Measurements from ENCODE around the gene CCR5AS.

CCR5AS gene

DNA sequence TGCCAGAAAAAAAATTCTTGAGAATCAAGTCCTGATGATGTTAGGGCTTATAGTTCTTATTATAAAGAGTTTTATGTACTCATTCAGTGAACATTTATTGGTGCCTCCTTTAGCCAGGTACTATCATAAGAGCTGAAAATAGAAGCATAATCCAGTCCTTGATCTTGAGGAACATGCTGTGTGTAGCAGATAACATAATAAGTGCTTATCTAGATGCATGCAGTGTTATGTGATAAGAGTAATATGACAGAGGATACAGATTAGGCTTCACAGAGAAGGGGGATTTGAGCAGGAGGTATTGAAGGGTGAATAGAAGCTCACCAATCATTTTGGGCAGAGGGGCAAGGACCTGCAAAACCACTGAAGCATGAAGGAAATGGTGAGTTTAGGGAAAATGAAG is 51.9 kb downstream of the CCR5AS start:
- Mint-ChIP-seq H3K4me1 (peaks cover 51 to 67% of the 10 kb centered on the region in 2 donors), H3K4me3 (no peak overlapping the region), H3K27ac (no peak overlapping the region), H3K27me3 (peaks cover 7 to 12% of the 10 kb centered on the region in 2 donors), H3K36me3 (peaks cover 0 to 2% of the 10 kb centered on the region in 2 donors), H3K9me3 (peaks cover 0 to 2% of the 10 kb centered on the region in 2 donors)
- no peak for ATAC-seq (replicated peaks)
- DNase-seq, result no peak

DNA sequence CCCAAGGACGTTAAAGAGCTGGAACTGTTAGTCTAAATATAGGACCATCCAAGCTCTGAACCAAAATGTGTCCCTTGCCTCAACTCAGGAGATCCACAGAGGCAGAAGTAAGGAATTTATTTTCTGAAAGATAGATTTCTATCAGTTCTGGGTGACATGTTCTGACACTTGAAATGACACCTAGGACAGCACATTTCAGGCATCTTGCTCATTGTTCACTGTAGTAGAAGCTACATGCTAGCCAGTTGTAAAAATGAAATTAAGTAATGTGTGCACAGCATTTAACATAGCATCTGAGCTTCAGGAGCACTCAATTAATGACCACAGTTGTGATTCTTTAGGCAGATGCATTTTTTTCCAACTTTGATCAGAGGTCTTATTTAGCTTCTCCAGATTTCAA is 52.4 kb downstream of the CCR5AS start:
- Mint-ChIP-seq H3K27ac (peak overlapping the region; percentile 52), H3K27me3 (peaks cover 7 to 12% of the 10 kb centered on the region in 2 donors), H3K9me3 (peaks cover 0 to 2% of the 10 kb centered on the region in 2 donors), H3K36me3 (peaks cover 0 to 2% of the 10 kb centered on the region in 2 donors), H3K4me1 (peaks cover 52 to 69% of the 10 kb centered on the region in 2 donors), H3K4me3 (peak overlapping the region in 1 of 2 donors; percentile 48)
- DNase-seq, result no peak
- ATAC-seq (replicated peaks), result no peak

DNA sequence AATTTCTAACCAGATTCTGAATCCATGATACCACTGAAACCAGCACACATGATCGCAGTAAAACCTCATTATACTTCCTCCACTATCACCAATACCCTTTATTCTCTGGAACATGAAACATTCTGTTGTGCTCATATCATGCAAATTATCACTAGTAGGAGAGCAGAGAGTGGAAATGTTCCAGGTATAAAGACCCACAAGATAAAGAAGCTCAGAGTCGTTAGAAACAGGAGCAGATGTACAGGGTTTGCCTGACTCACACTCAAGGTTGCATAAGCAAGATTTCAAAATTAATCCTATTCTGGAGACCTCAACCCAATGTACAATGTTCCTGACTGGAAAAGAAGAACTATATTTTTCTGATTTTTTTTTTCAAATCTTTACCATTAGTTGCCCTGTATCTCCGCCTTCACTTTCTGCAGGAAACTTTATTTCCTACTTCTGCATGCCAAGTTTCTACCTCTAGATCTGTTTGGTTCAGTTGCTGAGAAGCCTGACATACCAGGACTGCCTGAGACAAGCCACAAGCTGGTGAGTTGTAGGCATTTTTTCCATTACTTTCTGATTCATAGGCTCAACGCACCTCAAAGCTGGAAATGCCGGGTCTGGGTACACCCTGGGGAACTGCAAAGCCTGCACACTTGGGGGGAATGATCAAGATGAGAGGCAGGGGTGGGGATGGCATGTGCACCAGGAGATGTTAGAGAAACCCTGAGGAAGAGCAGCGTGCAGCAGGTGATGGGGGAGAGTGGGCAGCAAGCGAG is 53.0 kb downstream of the CCR5AS start, which contains the start of gene CCR2:
Gene CCR2, plus strand, starts transcription at position 465 of the 764 bp plus-strand sequence. CDS start 3,417 bp downstream, outside the sequence.
- Mint-ChIP-seq H3K4me3 (peak within 1 kb of the TSS; percentile 45 to 48), H3K9me3 (peaks cover 0 to 2% of the 10 kb centered on the region in 2 donors), H3K27ac (peak within 1 kb of the TSS; percentile 52), H3K27me3 (peaks cover 7 to 12% of the 10 kb centered on the region in 2 donors), H3K4me1 (peaks cover 56 to 70% of the 10 kb centered on the region in 2 donors), H3K36me3 (peaks cover 0 to 2% of the 10 kb centered on the region in 2 donors)
- ATAC-seq (replicated peaks), result peak; percentile 77 to 85
- peak; percentile 32 for DNase-seq

DNA sequence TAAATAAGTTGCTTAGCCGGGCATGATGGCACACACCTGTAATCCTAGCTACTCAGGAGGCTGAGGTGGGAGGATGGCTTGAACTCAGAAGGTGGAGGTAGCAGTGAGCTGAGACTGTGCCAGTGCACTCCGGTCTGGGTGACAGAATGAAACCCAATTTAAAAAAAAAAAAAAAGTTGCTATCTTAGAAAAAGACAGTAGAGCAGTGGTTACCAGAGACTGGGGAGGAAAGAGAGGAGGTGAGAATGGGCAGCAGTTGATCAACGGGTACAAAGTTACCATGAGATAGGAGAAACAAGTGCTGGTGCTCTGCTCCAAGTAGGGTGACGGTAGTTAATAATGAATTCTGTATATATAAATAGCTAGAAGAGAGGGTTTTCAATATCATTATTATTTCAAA is 53.8 kb downstream of the CCR5AS start:
- H3K27ac Mint-ChIP-seq, result peak overlapping the region; percentile 26
- peaks cover 0 to 2% of the 10 kb centered on the region in 2 donors for H3K9me3 Mint-ChIP-seq
- DNase-seq (no peak), ATAC-seq (replicated peaks) (no peak)
- peaks cover 58 to 75% of the 10 kb centered on the region in 2 donors for H3K4me1 Mint-ChIP-seq
- no peak overlapping the region for H3K4me3 Mint-ChIP-seq
- H3K27me3 Mint-ChIP-seq, result peaks cover 7 to 12% of the 10 kb centered on the region in 2 donors
- peaks cover 0 to 2% of the 10 kb centered on the region in 2 donors for H3K36me3 Mint-ChIP-seq

DNA sequence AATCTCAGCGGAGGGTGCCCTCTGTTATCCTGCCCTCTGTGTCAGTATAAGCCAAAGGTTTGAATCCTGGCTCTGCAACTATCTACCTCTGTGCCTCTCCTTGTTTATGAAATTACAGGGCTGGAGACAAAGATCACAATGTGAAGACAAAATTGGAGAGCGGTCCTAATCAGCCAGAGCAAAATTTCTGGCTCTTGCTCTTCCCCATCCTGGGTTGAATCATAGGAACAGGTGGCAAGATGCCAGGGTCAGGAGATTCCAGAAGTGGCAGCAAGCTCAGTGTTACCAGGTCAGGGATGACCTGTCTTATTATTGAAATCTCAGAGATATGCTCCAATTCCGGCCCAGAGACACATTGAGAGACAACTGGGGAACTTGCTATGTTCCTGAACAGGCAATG is 55.2 kb downstream of the CCR5AS start:
- H3K4me3 Mint-ChIP-seq, result no peak overlapping the region

DNA sequence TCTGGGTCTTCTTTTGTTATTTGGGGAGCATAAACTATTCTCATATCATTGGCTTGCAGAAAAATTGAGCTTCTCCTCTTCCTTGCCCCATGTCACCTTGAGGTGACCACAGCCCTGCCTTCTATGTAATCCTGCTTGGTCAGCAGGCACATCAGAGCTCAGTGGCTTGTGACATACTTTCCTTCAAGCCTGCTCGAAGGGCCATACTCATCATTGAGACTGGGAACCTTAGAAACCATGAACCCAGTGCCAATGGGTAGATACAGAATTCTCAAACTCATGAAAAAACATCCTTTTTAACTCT is 56.7 kb downstream of the CCR5AS start:
- H3K27ac Mint-ChIP-seq, result no peak overlapping the region
- no peak overlapping the region for H3K4me3 Mint-ChIP-seq
- DNase-seq (no peak), ATAC-seq (replicated peaks) (peak in 1 of 2 donors; percentile 16)
- peaks cover 47 to 65% of the 10 kb centered on the region in 2 donors for H3K4me1 Mint-ChIP-seq
- H3K9me3 Mint-ChIP-seq, result no peaks in the 10 kb centered on the region
- H3K36me3 Mint-ChIP-seq, result no peaks in the 10 kb centered on the region
- peaks cover 0 to 4% of the 10 kb centered on the region in 2 donors for H3K27me3 Mint-ChIP-seq

More for the DNA sequence above, 55.2 kb downstream of the CCR5AS start:
- H3K9me3 Mint-ChIP-seq, result peaks cover 0 to 2% of the 10 kb centered on the region in 2 donors
- H3K27ac Mint-ChIP-seq, result no peak overlapping the region
- DNase-seq (no peak), ATAC-seq (replicated peaks) (no peak)
- peaks cover 0 to 2% of the 10 kb centered on the region in 2 donors for H3K36me3 Mint-ChIP-seq
- H3K4me1 Mint-ChIP-seq, result peaks cover 53 to 74% of the 10 kb centered on the region in 2 donors
- peaks cover 6 to 7% of the 10 kb centered on the region in 2 donors for H3K27me3 Mint-ChIP-seq

DNA sequence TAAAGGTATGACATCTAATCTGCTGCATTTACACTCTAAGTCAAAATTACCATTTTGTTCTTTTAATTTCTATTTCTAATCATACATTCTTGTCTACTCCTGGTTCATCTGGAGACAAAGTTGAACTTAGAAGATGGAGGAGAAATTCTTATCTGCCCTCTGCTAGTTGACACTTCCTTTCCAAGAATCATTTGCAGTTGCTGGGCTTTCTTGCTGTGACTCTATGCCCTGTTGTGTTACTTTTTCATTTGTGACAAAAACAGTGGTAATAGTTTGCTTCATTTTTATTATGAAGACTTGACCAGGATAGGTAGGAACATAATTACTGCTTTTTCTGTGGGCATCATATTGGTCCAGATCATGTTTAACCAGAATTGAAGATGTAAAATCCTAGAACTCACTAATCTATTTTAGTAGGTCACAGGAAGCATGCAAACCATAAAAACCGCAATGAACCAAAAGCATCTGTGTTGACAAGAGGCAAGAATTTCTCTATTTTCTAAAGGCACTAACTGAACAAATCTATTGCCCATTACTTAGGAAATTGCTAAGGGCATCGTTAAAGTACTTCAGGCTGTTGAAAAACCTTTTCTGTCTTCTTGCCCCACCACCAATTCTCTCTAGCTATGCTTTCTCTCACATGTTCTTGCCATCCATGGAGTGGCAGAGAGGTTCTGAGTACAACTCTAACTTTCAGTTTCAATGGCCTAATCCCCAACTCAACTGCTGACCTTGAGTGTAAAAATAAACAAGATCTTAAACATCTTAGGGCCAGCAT is 57.2 kb downstream of the CCR5AS start:
- peaks cover 44 to 59% of the 10 kb centered on the region in 2 donors for H3K4me1 Mint-ChIP-seq
- peak; percentile 38 to 66 for ATAC-seq (replicated peaks)
- H3K27ac Mint-ChIP-seq, result no peak overlapping the region
- H3K9me3 Mint-ChIP-seq, result no peaks in the 10 kb centered on the region
- H3K36me3 Mint-ChIP-seq, result no peaks in the 10 kb centered on the region
- H3K4me3 Mint-ChIP-seq, result no peak overlapping the region
- DNase-seq, result no peak
- no peaks in the 10 kb centered on the region for H3K27me3 Mint-ChIP-seq

DNA sequence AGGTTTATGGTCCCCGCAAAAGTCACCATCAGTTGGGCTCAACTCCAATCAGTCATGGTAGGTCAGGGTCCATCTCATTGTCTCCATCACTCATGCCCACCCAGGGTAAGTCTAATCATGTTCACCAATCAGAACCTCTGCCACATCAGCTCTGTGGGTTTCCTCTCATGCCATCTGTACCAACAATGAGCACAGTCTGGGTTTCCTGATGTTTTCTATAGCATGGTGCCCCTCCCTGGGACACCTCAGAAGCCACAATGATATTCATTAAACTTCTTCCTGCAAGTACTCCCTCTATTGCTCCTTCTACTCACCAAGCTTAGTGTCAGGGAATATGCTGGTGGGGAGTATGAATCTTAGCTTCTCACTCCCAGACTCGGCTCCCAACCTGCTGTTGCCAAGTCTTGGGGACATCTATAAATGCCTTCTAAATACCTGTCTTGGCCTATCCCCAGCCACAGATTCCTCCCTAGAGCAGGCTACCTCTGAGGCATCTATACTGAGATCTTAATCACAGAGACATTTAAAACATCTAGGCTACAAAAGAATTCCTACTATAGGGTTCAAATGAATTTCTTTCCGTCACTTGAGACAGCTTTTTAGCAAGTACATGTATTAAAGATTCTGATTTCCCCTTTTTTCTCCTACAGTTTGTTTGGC is 57.9 kb downstream of the CCR5AS start:
- H3K9me3 Mint-ChIP-seq, result no peaks in the 10 kb centered on the region
- DNase-seq, result no peak

DNA sequence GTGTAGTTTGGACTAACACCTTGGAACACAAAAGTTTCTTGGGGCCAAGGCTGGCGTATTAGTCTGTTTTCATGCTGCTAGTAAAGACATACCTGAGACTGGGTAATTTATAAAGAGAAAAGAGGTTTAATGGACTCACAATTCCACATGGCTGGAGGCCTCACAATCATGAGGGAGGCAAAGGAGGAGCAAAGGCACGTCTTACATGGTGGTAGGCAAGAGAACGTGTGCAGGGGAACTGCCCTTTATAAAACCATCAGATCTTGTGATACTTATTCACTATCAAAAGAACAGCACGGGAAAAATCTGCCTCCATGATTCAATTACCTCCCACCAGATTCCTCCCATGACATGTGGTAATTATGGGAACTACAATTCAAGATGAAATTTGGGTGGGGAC is 62.4 kb downstream of the CCR5AS start:
- no peak for ATAC-seq (replicated peaks)
- H3K9me3 Mint-ChIP-seq, result peaks cover 5 to 10% of the 10 kb centered on the region in 2 donors
- peaks cover 0 to 1% of the 10 kb centered on the region in 2 donors for H3K36me3 Mint-ChIP-seq
- peaks cover 10 to 11% of the 10 kb centered on the region in 2 donors for H3K4me1 Mint-ChIP-seq
- no peak overlapping the region for H3K27ac Mint-ChIP-seq
- DNase-seq, result no peak
- no peaks in the 10 kb centered on the region for H3K27me3 Mint-ChIP-seq
- H3K4me3 Mint-ChIP-seq, result no peak overlapping the region

More for the DNA sequence above, 57.9 kb downstream of the CCR5AS start:
- no peak for ATAC-seq (replicated peaks)
- Mint-ChIP-seq H3K4me3 (no peak overlapping the region), H3K27ac (peak overlapping the region; percentile 21), H3K4me1 (peaks cover 40 to 52% of the 10 kb centered on the region in 2 donors), H3K36me3 (no peaks in the 10 kb centered on the region), H3K27me3 (no peaks in the 10 kb centered on the region)

DNA sequence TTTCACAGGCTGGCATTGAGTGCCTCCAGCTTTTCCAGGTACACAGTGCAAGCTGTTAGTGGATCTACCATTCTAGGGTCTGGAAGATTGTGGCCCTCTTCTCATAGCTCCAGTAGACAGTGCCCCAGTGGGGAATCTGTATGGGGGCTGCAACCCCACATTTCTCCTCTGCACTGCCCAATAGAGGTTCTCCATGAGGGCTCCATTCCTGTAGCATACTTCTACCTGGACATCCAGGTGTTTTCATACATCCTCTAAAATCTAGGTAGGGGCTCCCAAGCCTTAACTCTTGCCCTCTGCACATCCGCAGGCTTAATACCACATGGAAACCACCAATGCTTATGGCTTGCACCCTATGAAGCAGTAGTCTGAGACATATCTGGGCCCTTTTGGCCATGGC is 68.0 kb downstream of the CCR5AS start:
- Mint-ChIP-seq H3K4me1 (no peaks in the 10 kb centered on the region), H3K27me3 (no peaks in the 10 kb centered on the region), H3K36me3 (peaks cover 5 to 7% of the 10 kb centered on the region in 2 donors), H3K9me3 (peaks cover 15 to 19% of the 10 kb centered on the region in 2 donors), H3K4me3 (no peak overlapping the region), H3K27ac (no peak overlapping the region)
- ATAC-seq (replicated peaks) (no peak), DNase-seq (no peak)

DNA sequence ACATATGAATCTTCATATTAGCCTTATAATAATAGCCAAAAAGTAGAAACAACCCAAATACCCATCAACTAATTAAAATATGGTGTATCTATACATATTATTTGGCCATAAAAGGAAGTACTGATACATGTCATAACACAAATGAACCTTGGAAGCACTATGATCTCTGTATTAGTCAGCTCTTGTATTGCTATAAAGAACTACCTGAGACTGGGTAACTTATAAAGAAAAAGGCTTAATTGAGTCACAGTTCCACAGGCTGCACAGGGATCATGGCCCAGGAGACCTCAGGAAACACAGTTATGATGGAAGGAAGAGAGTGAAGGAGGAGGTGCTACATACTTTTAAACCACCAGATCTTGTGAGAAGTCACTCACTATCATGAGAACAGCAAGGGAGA is 69.0 kb downstream of the CCR5AS start:
- H3K4me1 Mint-ChIP-seq, result peaks cover 0 to 2% of the 10 kb centered on the region in 2 donors
- peaks cover 5 to 7% of the 10 kb centered on the region in 2 donors for H3K36me3 Mint-ChIP-seq
- H3K27me3 Mint-ChIP-seq, result no peaks in the 10 kb centered on the region
- H3K9me3 Mint-ChIP-seq, result peaks cover 15 to 19% of the 10 kb centered on the region in 2 donors
- H3K27ac Mint-ChIP-seq, result peak overlapping the region; percentile 22
- ATAC-seq (replicated peaks) (peak in 1 of 2 donors; percentile 48), DNase-seq (no peak)
- H3K4me3 Mint-ChIP-seq, result no peak overlapping the region

DNA sequence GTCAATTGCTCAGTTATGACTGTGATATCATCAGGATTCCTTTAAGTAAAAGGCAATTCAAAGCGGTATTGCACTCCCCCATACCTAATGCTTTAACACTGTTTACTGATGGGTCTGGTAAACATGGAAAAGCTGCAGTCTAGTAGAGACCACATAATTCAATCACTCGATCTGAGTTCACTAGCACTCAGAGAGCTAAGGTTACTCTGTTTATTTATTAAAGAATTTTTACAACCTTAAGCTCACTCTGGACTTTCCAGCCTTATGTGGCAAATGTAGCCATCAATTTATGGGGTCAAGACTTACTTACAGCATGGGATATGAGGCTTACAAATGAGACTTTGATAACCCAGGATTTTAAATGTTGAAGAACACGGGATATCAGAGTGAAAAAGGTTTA is 71.3 kb downstream of the CCR5AS start:
- Mint-ChIP-seq H3K4me3 (no peak overlapping the region), H3K4me1 (peaks cover 0 to 8% of the 10 kb centered on the region in 2 donors)

DNA sequence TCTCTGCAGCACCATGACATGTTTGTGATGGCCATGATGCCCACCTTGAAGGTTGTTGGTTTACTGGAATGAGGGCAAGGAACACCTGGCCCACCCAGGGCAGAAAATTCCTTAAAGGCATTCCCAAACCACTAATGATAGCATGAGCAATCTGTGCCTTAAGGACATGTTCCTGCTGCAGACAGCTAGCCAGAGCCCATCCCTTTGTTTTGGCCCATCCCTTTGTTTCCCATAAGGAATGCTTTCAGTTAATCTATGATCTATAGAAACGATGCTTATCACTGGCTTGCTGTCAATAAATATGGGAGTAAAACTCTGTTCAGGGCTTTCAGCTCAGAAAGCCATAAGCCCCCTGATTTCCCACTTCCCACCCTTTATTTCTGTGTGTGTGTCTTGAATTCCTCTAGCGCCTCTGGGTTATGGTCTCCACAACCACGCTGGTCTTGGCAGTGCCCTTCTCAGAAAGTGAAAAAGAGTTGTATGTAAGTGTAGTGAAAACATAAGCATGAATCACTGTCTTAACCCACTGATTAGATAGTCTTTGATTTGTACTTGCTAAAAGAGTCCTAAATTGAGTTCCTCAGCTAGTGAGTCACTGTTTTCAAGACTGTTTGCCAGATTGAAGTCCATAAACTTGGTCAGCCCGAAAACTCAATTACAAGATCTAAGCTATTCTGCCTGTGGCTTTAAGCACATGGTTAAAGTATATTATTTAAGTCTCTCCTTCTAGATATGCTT is 72.0 kb downstream of the CCR5AS start:
- ATAC-seq (replicated peaks) (no peak), DNase-seq (no peak)
- Mint-ChIP-seq H3K9me3 (peaks cover 13 to 14% of the 10 kb centered on the region in 2 donors), H3K27ac (no peak overlapping the region), H3K36me3 (peaks cover 4 to 7% of the 10 kb centered on the region in 2 donors), H3K4me3 (no peak overlapping the region), H3K27me3 (no peaks in the 10 kb centered on the region), H3K4me1 (peaks cover 0 to 8% of the 10 kb centered on the region in 2 donors)

More for the DNA sequence above, 71.3 kb downstream of the CCR5AS start:
- Mint-ChIP-seq H3K9me3 (peaks cover 15 to 19% of the 10 kb centered on the region in 2 donors), H3K36me3 (peaks cover 5 to 7% of the 10 kb centered on the region in 2 donors), H3K27ac (no peak overlapping the region), H3K27me3 (no peaks in the 10 kb centered on the region)
- DNase-seq (no peak), ATAC-seq (replicated peaks) (no peak)

Measured in stimulated activated naive B cell treated with anti-CD40 and anti-IgM and Interleukin-4, amounts not matched to agents 10 μg/mL and 1 μg/mL and 100 μg/mL, for 72 hours (primary cell).